DOHH2 (cell line): ENCODE measurements around the gene MYOZ1.

Experiments
- H3F3A ChIP-seq: fragments of 200-600 bp; sonication (generic), shearing (Covaris generic); 2 replicates; pipeline ENCODE4 v1.6.0; 2016; ENCODE audit warnings: antibody characterized with exemption, mild to moderate bottlenecking; ENCODE audit not compliant: control insufficient read depth, insufficient read depth
- H3K27ac ChIP-seq: fragments of 200-600 bp; sonication (generic); 2 replicates; pipeline ENCODE4 v1.5.1; 2014; ENCODE audit warnings: low read depth, mild to moderate bottlenecking, low read length, moderate library complexity
- H3K27me3 ChIP-seq: fragments of 200-600 bp; sonication (generic); 2 replicates; pipeline ENCODE4 v1.6.1; 2014; ENCODE audit warnings: mild to moderate bottlenecking, low read length, mixed read lengths; ENCODE audit not compliant: control insufficient read depth
- H3K36me3 ChIP-seq: fragments of 200-600 bp; sonication (generic); 2 replicates; pipeline ENCODE4 v1.6.1; 2014; ENCODE audit warnings: mild to moderate bottlenecking, low read length, moderate library complexity, mixed read lengths; ENCODE audit not compliant: control insufficient read depth
- H3K4me1 ChIP-seq: fragments of 200-600 bp; sonication (generic); 2 replicates; pipeline ENCODE4 v1.6.1; 2014; ENCODE audit warnings: mild to moderate bottlenecking, low read length, mixed read lengths; ENCODE audit not compliant: control insufficient read depth
- H3K4me2 ChIP-seq: fragments of 200-600 bp; sonication (generic); 2 replicates; pipeline ENCODE4 v1.6.0; 2014; ENCODE audit warnings: mild to moderate bottlenecking, low read length, moderate library complexity
- H3K4me3 ChIP-seq: fragments of 200-600 bp; sonication (generic); 2 replicates; pipeline ENCODE4 v1.5.1; 2014; ENCODE audit warnings: mild to moderate bottlenecking, low read length, mixed read lengths
- H3K79me2 ChIP-seq: fragments of 200-600 bp; sonication (generic); 2 replicates; pipeline ENCODE4 v1.6.1; 2014; ENCODE audit warnings: mild to moderate bottlenecking, low read length, mixed read lengths; ENCODE audit not compliant: control insufficient read depth
- H3K9me2 ChIP-seq: fragments of 200-600 bp; sonication (generic); replicated peaks from 2 replicates; pipeline ENCODE4 v1.6.1; 2014; ENCODE audit warnings: mild to moderate bottlenecking, low read length, mixed read lengths; ENCODE audit not compliant: control insufficient read depth
- H3K9me3 ChIP-seq: fragments of 200-600 bp; sonication (generic); 2 replicates; pipeline ENCODE4 v1.6.1; 2014; ENCODE audit warnings: antibody characterized with exemption, low read length, mixed read lengths; ENCODE audit not compliant: control insufficient read depth, insufficient read depth
- H4K20me1 ChIP-seq: fragments of 200-600 bp; sonication (generic); 2 replicates; pipeline ENCODE4 v1.6.0; 2014; ENCODE audit warnings: low read depth, mild to moderate bottlenecking, antibody characterized with exemption, low read length, moderate library complexity; ENCODE audit not compliant: control insufficient read depth, insufficient read depth
- EZH2phosphoT487 ChIP-seq: fragments of 200-600 bp; sonication (generic); IDR thresholded peaks from 2 replicates; pipeline ENCODE4 v1.6.1; 2017; ENCODE audit warnings: borderline replicate concordance, mild to moderate bottlenecking, antibody characterized with exemption, low read length, moderate library complexity, mixed read lengths
- TF ChIP-seq, protein P1 (sequence below): fragments of 200-600 bp; sonication (generic); IDR thresholded peaks from one replicate; pipeline ENCODE4 v1.5.1; 2014; ENCODE audit warnings: antibody characterized with exemption, mild to moderate bottlenecking, low read depth, low read length; ENCODE audit not compliant: poor library complexity, severe bottlenecking

Gene MYOZ1

DNA sequence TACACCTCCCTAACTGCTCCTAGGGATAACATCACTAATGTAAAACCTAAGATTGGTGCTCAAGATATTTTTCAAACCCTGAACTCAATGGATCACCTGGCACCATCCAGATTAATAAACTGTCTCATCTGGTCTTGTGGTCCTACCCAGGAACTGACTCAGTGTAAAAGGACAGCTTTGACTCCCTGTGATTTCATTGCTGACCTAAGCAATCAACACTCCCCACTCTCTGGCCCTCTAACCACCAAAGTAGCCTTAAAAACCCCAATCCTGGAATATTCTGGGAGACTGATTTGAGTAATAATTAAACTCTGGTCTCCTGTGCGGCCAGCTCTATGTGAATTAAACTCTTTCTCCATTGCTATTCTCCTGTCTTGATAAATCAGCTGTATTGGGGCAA, 43.9 kb downstream of the MYOZ1 start:
- Histone ChIP-seq H3K4me1 (peaks cover under 1% of the 10 kb centered on the region; the same call in 1 of the 2 replicates), H3K9me3 (no peaks in the 10 kb centered on the region), H3K27ac (no peak overlapping the region), H3K79me2 (no peaks in the 10 kb centered on the region), H3K36me3 (no peaks in the 10 kb centered on the region), H3F3A (no peaks in the 10 kb centered on the region), H3K27me3 (no peaks in the 10 kb centered on the region), H3K4me3 (no peak overlapping the region), H3K9me2 (no peaks in the 10 kb centered on the region), H4K20me1 (no peaks in the 10 kb centered on the region), H3K4me2 (no peak overlapping the region)
- TF ChIP-seq EZH2phosphoT487, result no peak
- TF ChIP-seq, protein P1, sequence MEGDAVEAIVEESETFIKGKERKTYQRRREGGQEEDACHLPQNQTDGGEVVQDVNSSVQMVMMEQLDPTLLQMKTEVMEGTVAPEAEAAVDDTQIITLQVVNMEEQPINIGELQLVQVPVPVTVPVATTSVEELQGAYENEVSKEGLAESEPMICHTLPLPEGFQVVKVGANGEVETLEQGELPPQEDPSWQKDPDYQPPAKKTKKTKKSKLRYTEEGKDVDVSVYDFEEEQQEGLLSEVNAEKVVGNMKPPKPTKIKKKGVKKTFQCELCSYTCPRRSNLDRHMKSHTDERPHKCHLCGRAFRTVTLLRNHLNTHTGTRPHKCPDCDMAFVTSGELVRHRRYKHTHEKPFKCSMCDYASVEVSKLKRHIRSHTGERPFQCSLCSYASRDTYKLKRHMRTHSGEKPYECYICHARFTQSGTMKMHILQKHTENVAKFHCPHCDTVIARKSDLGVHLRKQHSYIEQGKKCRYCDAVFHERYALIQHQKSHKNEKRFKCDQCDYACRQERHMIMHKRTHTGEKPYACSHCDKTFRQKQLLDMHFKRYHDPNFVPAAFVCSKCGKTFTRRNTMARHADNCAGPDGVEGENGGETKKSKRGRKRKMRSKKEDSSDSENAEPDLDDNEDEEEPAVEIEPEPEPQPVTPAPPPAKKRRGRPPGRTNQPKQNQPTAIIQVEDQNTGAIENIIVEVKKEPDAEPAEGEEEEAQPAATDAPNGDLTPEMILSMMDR, result no peak

DNA sequence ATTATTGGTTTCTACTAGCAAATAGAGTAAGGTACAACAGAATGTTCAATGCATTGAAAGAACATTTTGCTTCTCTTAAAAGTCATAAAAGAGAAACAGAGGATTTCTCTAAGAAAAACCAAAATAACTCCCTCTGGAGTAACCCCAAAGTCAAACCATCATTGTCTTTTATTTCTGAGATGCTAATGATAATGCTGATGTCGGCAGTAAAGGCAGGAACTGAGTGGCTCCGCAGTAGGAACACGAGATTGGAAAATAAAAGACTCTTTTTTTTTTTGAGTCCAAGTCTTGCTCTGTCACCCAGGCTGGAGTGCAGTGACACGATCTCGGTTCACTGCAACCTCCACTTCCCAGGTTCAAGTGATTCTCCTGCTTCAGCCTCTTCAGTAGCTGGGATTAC, 47.5 kb downstream of the MYOZ1 start:
- Histone ChIP-seq H3K9me3 (no peaks in the 10 kb centered on the region), H3K79me2 (no peaks in the 10 kb centered on the region), H3K27ac (no peak overlapping the region), H3K4me1 (peaks cover 14% of the 10 kb centered on the region), H3K9me2 (no peaks in the 10 kb centered on the region), H3K27me3 (no peaks in the 10 kb centered on the region), H4K20me1 (no peaks in the 10 kb centered on the region), H3K4me2 (no peak overlapping the region), H3F3A (no peaks in the 10 kb centered on the region), H3K36me3 (no peaks in the 10 kb centered on the region), H3K4me3 (no peak overlapping the region)
- TF ChIP-seq, protein P1, result no peak
- no peak for TF ChIP-seq EZH2phosphoT487

DNA sequence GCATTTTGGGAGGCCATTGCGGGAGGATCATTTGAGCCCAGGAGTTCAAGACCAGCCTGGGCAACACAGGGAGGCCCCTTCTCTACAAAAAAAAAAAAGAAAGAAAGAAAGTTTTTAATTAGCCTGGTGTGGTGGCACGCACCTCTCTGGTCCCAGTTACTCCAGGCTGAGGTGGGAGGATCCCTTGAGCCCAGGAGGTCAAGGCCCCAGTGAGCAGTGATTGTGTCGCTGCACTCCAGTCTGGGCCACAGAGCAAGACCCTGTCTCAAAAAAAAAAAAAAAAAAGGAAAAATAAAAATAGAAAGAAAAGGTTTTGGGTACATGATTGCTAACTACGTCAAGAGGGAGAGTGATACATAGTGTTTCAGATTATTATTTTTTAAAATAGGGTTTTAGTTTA, 48.2 kb downstream of the MYOZ1 start:
- H3K79me2 ChIP-seq, result no peaks in the 10 kb centered on the region
- H3F3A ChIP-seq, result no peaks in the 10 kb centered on the region
- peaks cover 14% of the 10 kb centered on the region for H3K4me1 ChIP-seq
- H3K27ac ChIP-seq, result no peak overlapping the region
- H3K9me3 ChIP-seq, result no peaks in the 10 kb centered on the region
- no peak overlapping the region for H3K4me2 ChIP-seq
- H3K36me3 ChIP-seq, result no peaks in the 10 kb centered on the region
- H3K9me2 ChIP-seq, result no peaks in the 10 kb centered on the region
- no peaks in the 10 kb centered on the region for H3K27me3 ChIP-seq
- H4K20me1 ChIP-seq, result no peaks in the 10 kb centered on the region
- TF ChIP-seq, protein P1, result no peak
- no peak overlapping the region for H3K4me3 ChIP-seq
